Measurements from ENCODE around the gene AHNAK. TPM values are rescaled to one million over a fixed set of nuclear protein-coding genes. Genes with fewer than 3 reads are reported as not detected.

AHNAK gene
- total RNA-seq, 1 donor from 2014 or later: 136 TPM

DNA sequence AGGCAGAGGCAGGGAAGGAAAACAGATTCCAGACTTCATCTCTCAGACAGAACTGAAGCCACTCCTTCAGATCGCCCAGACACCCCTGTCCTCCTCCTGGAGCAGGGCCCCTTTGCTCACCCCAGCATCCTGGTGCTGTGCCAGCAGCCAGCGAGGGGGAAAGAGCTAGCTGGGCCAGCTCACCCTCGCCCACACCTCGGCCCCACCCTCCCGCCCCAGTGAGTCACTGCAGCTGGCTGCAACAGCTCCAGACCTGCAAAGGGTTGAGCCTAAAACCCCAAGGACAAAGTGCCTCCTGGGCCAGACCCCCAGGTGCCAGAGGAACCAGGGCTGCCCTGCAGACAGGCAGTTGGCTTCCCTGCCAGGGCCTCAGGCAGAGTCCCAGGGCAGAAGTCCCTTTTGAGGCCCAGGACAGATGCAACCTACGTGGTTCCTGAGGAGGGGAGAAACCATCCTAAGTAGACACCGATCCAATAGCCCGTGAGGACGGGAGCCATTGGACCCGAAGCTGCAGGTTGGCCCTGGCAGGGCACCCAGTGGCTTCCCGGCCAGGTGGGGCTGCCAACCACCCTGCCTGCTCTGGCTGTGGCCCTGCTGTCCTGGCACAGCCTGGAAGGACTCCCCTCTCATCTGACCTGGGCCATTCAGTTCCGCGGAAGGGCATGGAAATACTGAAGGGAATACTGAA is 7.2 kb downstream of the AHNAK start:
- DNase-seq (ENCODE audit: low spot score): no peak
- H3K4me3 Mint-ChIP-seq (ENCODE audit: unreplicated experiment): no peak overlapping the region
- peaks cover 27% of the 10 kb centered on the region for H3K27me3 Mint-ChIP-seq (ENCODE audit: unreplicated experiment)
- H3K4me1 Mint-ChIP-seq (ENCODE audit: unreplicated experiment): peaks cover 24% of the 10 kb centered on the region
- peaks cover 17% of the 10 kb centered on the region for H3K36me3 Mint-ChIP-seq (ENCODE audit: low read depth, unreplicated experiment)
- no peaks in the 10 kb centered on the region for H3K9me3 Mint-ChIP-seq (ENCODE audit: unreplicated experiment)
- no peak overlapping the region for H3K27ac Mint-ChIP-seq (ENCODE audit: unreplicated experiment)
- TF ChIP-seq, protein P1, sequence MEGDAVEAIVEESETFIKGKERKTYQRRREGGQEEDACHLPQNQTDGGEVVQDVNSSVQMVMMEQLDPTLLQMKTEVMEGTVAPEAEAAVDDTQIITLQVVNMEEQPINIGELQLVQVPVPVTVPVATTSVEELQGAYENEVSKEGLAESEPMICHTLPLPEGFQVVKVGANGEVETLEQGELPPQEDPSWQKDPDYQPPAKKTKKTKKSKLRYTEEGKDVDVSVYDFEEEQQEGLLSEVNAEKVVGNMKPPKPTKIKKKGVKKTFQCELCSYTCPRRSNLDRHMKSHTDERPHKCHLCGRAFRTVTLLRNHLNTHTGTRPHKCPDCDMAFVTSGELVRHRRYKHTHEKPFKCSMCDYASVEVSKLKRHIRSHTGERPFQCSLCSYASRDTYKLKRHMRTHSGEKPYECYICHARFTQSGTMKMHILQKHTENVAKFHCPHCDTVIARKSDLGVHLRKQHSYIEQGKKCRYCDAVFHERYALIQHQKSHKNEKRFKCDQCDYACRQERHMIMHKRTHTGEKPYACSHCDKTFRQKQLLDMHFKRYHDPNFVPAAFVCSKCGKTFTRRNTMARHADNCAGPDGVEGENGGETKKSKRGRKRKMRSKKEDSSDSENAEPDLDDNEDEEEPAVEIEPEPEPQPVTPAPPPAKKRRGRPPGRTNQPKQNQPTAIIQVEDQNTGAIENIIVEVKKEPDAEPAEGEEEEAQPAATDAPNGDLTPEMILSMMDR (IDR thresholded peaks at IDR 0.05; ENCODE audit: unreplicated experiment): no peak

DNA sequence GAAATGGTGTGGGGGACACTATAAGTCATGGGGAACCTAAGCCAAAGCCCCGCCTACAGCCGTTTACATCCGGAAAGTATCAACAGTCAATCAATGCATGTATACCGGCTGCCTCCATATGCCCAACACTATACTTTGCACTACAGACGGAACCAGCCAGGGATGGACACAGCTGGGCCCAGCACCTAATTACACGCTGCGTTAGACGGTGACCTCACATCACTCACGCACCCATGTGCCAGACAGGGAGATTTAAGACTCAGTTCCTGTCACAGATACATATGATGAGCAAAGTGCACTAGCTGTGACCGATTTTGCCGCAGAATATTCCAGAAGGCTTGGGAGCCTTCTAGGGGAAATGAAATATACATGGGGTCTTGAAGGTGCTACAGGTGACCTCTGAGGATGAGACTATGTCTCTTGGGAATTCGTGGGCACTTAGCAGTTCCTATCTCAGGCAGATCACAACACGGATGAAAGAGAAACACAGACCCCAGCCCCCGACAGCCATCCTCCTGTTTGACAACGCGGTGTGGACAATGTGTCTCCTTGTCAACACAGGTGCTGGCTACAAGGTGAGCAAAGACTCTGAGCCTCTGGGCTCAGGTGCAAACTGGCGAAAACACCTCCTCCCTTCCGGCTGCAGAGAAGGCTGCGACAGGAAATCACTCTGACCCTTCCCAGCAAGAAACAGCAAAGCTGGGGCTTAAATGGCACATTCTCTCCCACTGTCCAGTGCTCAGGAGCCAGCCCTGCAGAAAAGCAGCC is 8.0 kb downstream of the AHNAK start:
- no peak overlapping the region for H3K27ac Mint-ChIP-seq (ENCODE audit: unreplicated experiment)
- H3K9me3 Mint-ChIP-seq (ENCODE audit: unreplicated experiment): no peaks in the 10 kb centered on the region
- peaks cover 21% of the 10 kb centered on the region for H3K4me1 Mint-ChIP-seq (ENCODE audit: unreplicated experiment)
- DNase-seq (ENCODE audit: low spot score): no peak
- H3K36me3 Mint-ChIP-seq (ENCODE audit: low read depth, unreplicated experiment): peaks cover 22% of the 10 kb centered on the region
- peaks cover 20% of the 10 kb centered on the region for H3K27me3 Mint-ChIP-seq (ENCODE audit: unreplicated experiment)
- H3K4me3 Mint-ChIP-seq (ENCODE audit: unreplicated experiment): no peak overlapping the region
- TF ChIP-seq, protein P1 (IDR thresholded peaks at IDR 0.05; ENCODE audit: unreplicated experiment): no peak

DNA sequence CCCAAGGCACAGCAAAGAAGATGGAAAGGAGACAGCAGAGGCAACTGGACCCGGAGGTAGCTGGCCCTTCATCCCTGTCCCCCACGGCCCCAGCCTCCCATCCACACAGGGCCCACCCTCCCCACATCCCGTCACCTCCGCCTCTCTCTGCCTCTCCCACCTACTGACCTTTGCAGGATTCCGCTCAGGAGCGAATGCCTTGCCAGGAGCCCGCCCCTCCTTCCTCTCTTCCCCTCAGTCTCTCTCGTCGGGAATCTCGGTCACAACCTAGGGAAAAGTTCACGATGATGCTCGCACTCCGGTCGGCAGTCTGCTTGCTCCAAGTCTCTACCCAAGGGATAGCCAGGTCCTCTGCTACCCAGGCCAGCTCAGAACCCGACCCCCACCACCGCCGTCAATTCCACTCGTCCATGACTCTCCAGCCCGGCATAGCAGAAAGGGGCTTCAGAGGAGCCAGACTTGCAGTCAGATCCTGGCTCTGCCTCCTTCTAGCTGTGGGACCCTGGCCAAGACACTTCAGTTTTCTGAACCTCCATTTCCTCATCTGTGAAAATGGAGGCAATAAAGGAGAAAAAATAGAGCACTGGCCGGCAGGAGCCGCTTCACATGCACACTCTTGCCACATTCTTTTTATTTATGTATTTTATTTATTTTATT is 10.2 kb downstream of the AHNAK start:
- peaks cover 38% of the 10 kb centered on the region for H3K36me3 Mint-ChIP-seq (ENCODE audit: low read depth, unreplicated experiment)
- H3K4me3 Mint-ChIP-seq (ENCODE audit: unreplicated experiment): peak overlapping the region; percentile 43
- no peak overlapping the region for H3K27ac Mint-ChIP-seq (ENCODE audit: unreplicated experiment)
- H3K4me1 Mint-ChIP-seq (ENCODE audit: unreplicated experiment): peaks cover 16% of the 10 kb centered on the region
- peaks cover 13% of the 10 kb centered on the region for H3K27me3 Mint-ChIP-seq (ENCODE audit: unreplicated experiment)
- no peak for DNase-seq (ENCODE audit: low spot score)
- TF ChIP-seq, protein P1 (IDR thresholded peaks at IDR 0.05; ENCODE audit: unreplicated experiment): no peak
- H3K9me3 Mint-ChIP-seq (ENCODE audit: unreplicated experiment): no peaks in the 10 kb centered on the region

DNA sequence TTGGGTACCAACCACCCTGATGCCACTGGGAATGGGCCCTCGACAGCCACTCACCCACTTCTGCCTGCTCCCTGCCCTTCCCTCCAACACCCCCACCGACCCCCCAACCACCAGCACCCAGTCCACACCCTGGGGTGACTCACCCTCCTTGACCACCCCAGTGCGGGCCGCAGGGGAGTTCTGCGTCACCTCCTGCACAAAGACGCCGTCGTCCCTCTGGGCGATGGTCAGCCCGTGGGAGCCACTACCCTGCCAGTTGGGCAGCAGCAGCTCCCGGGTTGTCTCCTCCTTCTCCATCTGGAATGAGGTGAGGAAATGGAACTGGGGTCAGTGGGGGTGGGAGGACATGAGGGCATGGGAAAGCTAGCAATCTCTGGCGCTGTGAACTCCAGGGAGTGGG is 10.8 kb downstream of the AHNAK start:
- DNase-seq (ENCODE audit: low spot score): no peak
- Mint-ChIP-seq H3K27me3 (ENCODE audit: unreplicated experiment) (peaks cover 11% of the 10 kb centered on the region), H3K27ac (ENCODE audit: unreplicated experiment) (no peak overlapping the region), H3K4me3 (ENCODE audit: unreplicated experiment) (no peak overlapping the region), H3K4me1 (ENCODE audit: unreplicated experiment) (peaks cover 10% of the 10 kb centered on the region), H3K36me3 (ENCODE audit: low read depth, unreplicated experiment) (peaks cover 44% of the 10 kb centered on the region), H3K9me3 (ENCODE audit: unreplicated experiment) (no peaks in the 10 kb centered on the region)
- TF ChIP-seq, protein P1 (IDR thresholded peaks at IDR 0.05; ENCODE audit: unreplicated experiment): no peak
